Endothelial cell of umbilical vein (primary cell): Measurements from ENCODE around the gene EPB41L1.

ENCODE experiments used
- CTCF ChIP-seq, 2 donors: IDR thresholded peaks; 1 replicate in 1 of 2; 2 replicates in 1 of 2; pipeline ENCODE4 v1.5.1; 2011; ENCODE audit warnings: low read length in 2 of 2, mild to moderate bottlenecking in 2 of 2, moderate library complexity in 2 of 2, control low read depth in 1 of 2, inconsistent platforms in 1 of 2, low read depth in 1 of 2; ENCODE audit not compliant: insufficient read depth in 1 of 2; ENCODE audit errors: extremely low read depth in 1 of 2
- EZH2 ChIP-seq: IDR thresholded peaks from 2 replicates; pipeline ENCODE4 v1.6.1; 2012; ENCODE audit warnings: borderline replicate concordance, low read depth, mild to moderate bottlenecking, moderate library complexity, low read length, inconsistent platforms; ENCODE audit not compliant: severe bottlenecking
- FOS ChIP-seq: IDR thresholded peaks from 2 replicates; pipeline ENCODE4 v1.6.1; 2011; ENCODE audit warnings: mild to moderate bottlenecking, low read length, moderate library complexity, borderline replicate concordance; ENCODE audit not compliant: insufficient read depth
- JUN ChIP-seq: IDR thresholded peaks from 2 replicates; pipeline ENCODE4 v1.6.1; 2011; ENCODE audit warnings: borderline replicate concordance, low read depth; ENCODE audit not compliant: insufficient read length, insufficient read depth
- MAX ChIP-seq: IDR thresholded peaks from 2 replicates; pipeline ENCODE4 v1.6.1; 2011; ENCODE audit not compliant: insufficient read depth, insufficient read length
- MYC ChIP-seq: IDR thresholded peaks from one replicate; pipeline ENCODE4 v1.6.1; 2011; ENCODE audit warnings: mild to moderate bottlenecking, low read depth, low read length
- POLR2A ChIP-seq: IDR thresholded peaks from 2 replicates; pipeline ENCODE4 v1.6.1; 2012; ENCODE audit warnings: low read depth, mild to moderate bottlenecking, control low read depth, low read length
- POLR2AphosphoS5 ChIP-seq: IDR thresholded peaks from 2 replicates; pipeline ENCODE4 v1.6.1; 2012; ENCODE audit warnings: low read depth, mild to moderate bottlenecking, control low read depth, low read length, moderate library complexity; ENCODE audit not compliant: insufficient read depth

DNA sequence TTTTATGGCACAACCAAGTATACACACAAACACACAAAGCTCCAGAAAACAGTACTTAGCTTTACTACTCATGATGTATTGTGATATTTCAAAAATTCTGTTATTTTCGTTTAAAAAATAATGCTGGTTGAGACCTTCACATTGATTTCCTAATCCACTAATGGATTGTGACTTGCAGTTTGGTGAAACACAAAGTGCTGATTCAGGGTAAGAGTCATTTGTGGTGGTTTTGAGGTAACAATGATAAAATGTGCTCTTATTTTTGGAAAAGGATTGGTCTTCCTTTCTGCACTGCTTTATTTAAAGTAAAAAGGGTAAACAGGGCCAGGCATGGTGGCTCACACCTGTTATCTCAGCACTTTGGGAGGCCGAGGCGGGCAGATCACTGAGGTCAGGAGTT lies 83.6 kb downstream of the EPB41L1 start:
- no peak for TF ChIP-seq CTCF (IDR thresholded peaks at IDR 0.05; ENCODE audit: extremely low read depth in 1 of 2, insufficient read depth in 1 of 2, low read depth in 1 of 2, low read length in 2 of 2)
- TF ChIP-seq POLR2A = no peak
- TF ChIP-seq MAX = no peak
- no peak for TF ChIP-seq POLR2AphosphoS5
- TF ChIP-seq EZH2 = no peak
- TF ChIP-seq JUN = no peak
- TF ChIP-seq MYC = no peak
- TF ChIP-seq FOS = no peak
